GM21786 (cell line): ENCODE results near the gene CYBC1.
A peak's percentile ranks its signal among the peaks of the same experiment; 100 is the strongest.
"Not testable (repeated sequence)": the region's sequence is repeated elsewhere in the genome, so short reads cannot be mapped to it uniquely, and the experiment has no call there.

ENCODE experiments used
- ATAC-seq: cut with Tn5 transposase; IDR thresholded peaks from one replicate; pipeline ENCODE4 v1.9.1; 2021; ENCODE audit not compliant: unreplicated experiment

CYBC1 gene

DNA sequence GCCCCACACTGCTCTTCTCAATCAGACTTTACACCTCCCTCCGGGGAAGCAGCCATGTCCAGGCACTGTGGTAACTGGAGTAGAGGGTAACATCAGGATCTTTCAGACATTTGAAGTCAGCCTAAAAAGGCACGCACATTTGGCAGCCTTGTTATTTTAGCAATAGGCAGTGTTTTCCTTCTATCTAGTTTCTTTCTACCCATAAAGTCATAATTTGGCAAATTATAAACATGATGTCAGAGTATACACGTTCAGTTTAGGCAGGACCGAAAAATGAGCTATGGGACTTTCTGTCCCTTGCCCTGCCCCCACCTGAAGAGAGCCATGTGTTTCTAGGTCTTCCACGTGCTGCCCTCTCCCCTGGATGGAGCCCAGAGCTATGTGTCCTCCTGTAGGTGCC is 29.1 kb upstream of the CYBC1 start:
- ATAC-seq = no peak

DNA sequence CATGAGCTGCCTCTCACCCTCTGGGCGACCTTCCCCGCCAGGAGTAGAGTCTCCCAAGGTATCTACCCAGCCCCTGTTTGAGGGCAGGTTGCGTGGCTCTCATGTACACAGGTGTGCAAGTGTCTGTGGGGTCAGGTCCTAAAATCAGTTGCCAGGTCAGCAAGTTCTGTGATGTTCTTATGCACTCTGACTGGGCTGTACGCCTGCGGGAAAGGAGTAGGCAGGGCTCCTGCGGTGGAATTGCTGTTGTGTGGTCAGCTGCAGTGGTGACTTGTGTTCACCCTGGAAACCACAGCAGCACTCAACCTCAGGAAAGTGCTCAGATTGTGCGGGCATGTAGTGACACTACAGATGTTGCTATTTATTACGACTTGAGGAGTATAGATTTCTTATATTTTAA is 27.4 kb upstream of the CYBC1 start:
- ATAC-seq = no peak

DNA sequence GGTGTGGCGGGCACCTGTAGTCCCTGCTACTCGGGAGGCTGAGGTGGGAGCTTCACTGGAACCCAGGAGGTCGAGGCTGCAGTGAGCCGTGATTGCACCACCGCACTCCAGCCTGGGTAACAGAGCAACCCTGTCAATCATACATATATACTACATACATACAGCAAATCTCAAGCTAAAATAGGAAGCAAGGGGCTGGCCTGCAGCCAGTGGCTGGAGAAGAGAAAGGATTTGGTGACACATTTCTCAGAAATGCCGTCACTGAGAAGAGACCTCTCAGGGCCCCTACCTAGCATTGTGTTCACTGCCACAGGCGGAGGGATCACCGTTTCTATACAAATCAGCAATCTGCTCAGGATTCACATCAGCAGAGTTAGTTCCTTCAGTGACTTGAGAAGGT is 24.9 kb upstream of the CYBC1 start:
- ATAC-seq = no peak

DNA sequence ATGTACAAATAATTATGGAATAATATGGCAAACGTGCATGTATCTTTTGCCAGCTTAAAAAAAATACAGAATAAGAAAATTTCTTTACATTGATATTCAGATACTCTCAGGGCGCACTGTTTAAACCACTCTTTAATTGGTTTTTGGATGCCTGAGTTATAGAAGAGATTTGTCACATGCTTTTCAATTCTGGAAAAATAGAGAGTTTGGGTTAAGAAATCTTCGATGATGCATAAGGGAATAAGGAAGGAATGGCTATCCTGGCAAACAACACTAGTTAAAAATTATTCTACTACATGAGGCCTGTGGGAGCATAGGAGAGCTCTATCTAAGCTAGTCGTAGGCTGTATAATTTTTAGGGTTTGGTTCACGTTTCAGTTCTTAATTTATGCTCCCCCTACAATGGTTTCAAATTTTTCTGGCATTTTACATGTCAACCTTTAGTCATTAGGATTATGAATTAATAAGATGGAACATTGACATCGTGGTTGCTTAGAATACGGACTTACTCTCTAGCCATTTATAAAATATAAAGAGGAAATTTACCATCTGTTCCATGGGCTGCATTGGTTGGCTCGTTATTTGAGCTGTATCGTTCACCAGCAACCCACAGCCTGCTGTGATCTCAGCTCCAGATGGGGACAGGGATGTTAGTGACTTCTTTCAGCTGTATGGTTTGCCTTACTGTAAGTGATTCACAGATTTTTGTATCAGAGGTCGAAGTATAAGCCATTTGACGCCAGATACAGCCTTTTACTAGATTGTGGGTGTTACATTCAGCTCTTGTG is 23.9 kb upstream of the CYBC1 start:
- ATAC-seq = no peak

DNA sequence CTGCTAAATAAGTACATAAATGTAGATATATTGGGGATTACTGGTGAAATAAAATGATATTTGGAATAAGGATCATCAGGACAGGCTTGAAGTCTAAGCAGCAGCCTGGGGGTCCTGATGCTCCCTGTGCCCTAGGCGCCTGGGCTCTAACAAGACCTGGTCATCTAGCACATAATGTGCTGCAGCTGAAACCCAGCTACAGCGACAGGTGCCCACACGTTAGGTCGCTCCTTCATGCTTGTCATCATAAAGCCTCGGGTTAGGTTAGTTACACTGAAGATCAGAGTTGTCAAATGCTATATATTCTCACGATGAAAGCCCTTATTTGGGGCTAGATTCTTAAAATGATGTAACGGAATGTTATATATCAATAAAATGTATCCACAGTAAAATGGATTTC is 19.5 kb upstream of the CYBC1 start:
- no peak for ATAC-seq

DNA sequence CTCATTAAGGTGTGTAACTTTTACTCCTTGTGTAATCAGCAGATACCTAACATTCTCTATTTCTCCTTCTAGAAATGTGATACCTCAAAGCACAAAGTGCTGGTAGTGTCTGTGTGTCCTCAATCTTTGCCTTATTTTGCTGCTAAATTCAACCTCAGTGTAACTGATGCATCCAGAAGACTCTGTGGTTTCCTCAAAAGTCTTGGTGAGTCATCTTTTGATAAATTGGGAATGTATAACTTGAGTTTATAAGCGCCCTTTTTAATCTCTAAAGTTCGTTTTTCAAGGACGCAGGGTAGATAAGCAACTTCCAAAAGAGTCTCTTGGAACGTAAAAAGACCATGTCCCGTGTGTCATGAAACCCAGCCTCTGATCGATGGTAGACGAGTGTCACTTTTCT is 18.1 kb upstream of the CYBC1 start:
- ATAC-seq = no peak

DNA sequence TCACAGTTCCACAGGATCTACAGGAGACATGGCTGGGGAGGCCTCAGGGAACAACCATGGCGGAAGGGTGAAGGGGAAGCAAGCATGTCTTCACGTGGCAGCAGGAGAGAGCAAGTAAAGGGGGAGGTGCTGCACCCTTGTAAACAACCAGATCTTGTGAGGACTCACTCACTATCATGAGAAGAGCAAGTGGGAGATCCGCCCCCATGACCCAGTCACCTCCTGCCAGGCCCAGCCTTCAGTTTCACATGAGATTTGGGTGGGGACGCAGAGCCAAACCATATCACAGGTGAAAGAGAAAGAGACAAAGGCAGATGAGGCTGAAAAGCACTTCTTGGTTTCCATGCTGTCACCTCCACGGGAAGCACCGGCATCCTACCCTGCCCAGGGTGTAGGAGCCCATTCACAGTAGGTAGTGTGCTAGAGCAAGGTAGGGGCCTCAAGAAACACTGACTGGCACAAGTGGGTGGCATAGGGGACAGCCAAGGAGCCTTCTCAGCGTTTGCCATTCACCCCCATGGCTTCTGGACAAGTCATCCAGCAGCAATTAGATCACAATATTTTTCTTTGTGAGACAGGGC is 14.6 kb upstream of the CYBC1 start:
- no peak for ATAC-seq

DNA sequence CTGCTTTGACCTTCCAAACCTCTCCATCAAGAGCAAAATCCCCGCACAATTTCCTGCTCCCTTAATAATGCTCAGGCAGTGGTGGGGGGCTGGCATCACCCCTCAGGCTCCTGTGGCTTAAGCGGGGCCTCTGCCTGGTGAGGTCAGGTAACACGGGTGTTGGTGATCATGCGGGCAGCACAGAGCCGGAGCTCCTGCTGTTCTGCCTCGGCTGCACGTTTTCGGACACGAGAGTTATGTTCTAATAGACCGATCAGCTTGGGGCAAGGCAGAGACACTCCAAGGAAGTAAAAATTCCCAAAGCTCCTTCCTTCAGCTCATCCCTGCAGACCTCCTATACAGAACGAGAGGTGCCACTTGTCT is 14.0 kb upstream of the CYBC1 start:
- ATAC-seq = no peak

DNA sequence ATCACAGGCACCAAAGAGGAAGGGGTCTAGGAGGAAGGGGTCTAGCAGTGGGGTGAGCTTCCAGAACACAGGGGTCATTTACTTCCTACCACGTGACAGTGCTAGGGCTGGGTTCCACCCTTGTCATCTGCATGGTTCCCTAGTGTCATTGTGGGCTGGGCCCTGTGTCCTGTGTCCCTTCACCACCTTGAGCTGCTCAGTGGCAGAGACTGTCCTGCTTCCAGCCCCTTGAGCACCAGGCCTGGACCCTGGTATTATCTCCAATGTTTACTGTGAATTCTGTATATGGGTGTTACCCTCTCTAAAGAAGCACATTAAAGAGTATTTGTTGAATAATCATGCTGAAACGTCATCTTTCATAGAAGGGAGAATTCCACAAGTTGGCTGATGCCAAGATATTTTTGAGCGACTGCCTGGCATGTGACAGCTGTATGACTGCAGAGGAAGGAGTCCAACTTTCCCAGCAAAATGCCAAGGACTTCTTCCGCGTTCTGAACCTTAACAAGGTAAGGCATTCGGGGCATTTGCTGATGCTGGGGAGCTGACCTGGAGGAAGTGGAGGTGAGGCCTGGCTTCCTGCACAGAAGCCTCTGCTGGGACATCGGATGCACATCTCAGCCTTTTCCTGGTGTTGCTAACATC is 13.5 kb upstream of the CYBC1 start:
- no peak for ATAC-seq

DNA sequence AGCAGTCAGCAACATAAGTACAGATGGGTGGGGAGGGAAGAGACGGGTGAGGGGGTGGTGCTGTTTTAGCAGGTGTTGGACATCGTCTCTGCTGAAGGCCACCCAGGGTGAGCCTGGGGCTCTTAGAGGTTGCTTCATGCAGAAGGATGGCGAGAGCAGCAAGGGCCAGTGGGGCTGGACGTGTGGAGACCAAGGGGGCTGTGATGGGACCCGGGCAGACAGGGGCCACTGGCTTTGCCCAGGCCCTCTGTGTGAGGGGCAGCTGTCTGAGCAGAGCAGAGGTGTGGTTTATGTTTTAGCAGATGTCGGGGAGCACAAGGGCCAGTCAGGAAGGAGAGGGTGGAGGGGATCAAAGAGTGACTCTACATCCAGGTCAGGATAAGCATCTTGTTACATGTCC is 12.8 kb upstream of the CYBC1 start:
- no peak for ATAC-seq

DNA sequence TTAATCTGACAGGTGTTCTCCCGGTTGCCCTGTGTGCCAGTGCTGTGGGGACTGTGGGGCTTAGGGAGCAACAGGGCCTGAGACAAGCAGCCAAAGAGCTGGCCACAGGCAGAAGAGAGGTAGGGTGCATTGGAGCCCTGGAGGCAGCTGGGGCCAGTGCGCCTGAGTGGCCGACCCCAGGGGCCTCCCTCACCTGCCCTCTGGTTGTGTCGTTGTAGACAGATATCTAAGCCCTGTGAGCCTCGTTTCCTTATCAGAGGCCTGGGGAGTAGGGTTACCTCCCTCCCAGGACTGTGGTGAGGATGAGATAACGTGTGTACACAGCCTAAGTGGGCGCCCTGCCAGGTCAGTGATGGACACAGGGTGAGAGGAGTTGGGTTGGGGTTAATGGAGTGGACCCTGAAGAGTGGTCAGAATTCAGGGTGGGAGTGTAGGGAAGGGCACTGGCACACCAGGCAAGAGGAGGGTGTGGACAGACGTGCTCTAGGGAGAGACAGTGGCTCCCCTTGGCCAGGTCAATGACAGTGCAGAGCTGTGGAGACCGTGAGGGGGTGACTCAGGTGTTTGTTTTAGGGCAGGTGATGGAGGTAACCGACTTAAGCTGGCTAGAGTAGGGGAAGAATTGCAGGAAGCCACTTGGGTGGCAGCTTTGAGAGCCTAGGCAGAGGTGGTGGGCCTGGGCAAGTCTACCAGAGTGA is 11.4 kb upstream of the CYBC1 start:
- ATAC-seq = no peak

DNA sequence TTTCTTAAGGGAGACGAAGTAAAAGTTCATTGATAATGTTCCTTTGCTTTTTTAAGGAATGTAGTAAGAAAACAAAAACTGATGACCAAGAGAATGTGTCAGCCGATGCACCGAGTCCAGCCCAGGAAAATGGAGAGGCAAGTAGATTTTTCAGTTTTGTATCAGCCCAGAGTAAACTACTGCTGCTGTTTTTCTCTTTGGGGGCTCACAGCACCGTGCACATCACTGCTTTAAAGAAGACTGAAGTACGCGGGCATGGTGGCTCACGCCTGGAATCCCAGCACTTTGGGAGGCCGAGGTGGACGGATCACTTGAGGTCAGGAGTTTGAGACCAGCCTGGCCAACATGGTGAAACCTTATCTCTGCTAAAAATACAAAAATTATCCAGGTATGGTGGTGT is 9.4 kb upstream of the CYBC1 start:
- not testable (repeated sequence) for ATAC-seq

DNA sequence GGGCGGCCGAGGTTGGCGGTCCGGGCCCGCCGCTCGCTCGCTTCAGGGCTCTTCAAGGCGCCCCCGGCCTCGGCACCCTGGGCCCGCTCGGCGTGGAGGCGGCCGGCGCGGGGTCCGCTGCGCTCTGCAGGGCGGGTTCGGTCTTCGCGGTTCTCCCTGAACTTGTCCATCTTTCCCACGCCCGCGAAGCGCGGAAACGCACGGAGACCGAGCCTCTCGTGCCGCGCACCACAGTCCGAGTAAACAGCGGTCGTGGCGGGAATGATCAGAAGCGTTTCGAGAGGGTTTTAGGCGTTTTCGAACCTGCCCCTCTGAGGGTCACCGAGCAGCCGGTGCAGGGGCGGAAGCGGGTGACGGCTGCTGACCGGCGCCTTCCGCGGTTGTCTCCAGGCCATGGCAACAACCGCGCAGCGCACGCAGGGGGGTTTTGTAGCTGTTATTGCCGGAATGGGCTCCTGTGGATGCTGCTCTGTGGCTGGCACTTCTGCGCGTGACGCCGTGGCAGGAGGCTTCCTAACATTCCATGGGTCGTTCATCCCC is 8.4 kb upstream of the CYBC1 start:
- no peak for ATAC-seq

DNA sequence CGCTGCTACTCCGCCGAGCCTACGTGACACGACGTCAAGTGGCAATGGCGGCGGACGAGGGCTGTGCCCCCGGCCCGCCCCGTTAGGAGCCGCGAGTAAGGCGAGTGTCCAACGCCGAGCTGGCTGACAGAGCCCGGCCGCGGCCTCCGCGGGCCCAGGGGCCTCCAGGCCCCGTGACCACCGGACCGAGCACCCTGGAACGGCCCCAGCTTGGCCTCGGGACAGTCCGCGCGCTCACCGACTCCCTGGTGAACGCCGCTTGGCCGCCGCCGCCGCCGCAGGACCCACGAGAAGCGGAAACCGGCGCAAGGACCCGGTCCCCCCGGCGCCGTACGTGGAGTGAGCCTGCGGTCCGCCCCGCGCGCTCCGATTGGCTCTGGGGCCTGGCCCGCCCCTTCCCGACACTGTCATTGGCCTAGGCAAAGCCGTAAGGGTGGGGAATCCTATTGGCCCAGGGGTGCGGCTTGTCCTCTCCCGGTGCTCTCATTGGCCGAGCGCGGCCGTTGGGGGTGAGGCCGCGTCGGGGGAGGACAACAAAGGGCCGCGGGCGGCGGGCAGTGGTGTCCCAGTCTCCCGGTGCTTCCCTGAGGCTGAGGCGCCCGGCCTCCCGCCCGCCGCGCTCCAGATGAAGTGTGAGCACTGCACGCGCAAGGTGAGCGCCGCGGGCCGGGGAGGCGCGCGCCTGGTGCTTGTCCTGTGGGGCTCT is 7.8 kb upstream of the CYBC1 start, which contains the start of gene NARF:
Gene NARF, plus strand, starts transcription at position 563 of the 706 bp plus-strand sequence. Its CDS starts 63 bp downstream, at position 626.
- peak; percentile 92 for ATAC-seq

DNA sequence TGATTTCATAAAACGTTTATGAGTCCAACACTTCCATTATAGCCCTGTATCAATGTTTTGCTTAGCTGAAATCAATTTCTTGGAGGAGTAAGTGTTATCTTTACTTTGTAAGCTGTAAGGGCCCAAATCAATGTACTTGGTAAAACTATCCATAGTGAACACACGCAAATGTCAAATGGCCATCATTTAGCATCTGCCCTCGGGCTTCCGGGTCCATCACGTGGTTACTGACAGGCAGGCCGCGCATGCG is 7.3 kb upstream of the CYBC1 start:
- ATAC-seq = no peak

DNA sequence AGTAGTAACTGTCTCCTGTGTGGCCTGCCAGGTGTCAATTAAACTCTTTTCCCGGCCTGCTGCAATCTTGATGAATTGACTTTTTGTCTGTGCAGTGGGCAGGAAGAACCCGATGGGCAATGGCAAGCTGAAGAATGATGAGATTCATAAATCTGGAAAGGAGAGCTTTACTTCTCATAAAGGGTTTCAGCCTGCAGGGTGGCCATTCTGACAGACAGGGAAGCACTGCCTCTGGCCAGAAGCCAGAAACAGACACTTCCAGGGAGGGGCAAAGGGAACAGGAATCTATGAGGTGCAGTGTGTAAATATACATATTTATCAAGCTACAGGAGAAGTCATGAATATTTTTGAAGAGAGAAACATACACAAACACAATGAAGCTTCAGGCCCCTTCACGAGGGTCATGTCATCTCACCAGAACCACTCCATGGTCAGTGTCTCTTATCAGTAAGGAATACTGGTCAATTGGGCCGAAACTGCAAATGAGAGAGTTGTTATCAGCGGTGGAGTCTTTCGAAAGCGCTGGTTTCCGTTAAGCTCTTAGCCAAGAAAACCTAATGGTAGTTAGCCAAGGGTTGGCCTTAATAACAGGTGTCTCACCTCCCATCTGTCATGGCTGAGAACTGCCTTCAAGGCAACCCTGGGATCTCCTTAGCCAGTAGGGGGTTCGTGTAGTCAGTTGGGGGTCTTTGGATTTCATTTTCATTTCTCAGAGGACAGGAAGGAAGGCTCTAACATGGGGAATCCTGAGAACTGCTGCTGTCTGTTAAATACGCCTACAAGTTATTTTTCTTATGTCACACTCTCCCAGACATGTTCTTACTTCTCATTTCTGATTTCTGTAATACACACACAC is 6.7 kb upstream of the CYBC1 start:
- no peak for ATAC-seq

DNA sequence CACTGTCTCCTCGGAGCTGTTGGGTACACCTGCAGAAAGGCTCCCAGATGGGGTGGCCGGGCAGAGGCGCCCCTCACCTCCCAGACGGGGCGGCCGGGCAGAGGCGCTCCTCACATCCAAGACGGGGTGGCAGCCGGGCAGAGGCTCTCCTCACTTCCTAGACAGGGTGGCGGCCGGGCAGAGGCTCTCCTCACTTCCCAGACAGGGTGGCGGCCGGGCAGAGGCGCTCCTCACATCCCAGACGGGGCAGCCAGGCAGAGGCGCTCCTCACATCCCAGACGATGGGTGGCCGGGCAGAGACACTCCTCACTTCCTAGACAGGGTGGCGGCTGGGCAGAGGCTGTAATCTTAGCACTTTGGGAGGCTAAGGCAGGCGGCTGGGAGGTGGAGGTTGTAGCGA is 3.2 kb upstream of the CYBC1 start:
- ATAC-seq = not testable (repeated sequence)

DNA sequence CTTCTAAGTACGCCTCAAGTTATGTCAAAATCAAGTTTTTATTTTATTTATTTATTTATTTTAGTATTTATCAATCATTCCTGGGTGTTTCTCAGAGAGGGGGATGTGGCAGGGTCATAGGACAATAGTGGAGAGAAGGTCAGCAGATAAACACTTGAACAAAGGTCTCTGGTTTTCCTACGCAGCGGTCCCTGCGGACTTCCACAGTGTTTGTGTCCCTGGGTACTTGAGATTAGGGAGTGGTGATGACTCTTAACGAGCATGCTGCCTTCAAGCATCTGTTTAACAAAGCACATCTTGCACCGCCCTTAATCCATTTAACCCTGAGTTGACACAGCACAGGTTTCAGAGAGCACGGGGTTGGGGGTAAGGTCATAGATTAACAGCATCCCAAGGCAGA is 2.6 kb upstream of the CYBC1 start:
- ATAC-seq = not testable (repeated sequence)

DNA sequence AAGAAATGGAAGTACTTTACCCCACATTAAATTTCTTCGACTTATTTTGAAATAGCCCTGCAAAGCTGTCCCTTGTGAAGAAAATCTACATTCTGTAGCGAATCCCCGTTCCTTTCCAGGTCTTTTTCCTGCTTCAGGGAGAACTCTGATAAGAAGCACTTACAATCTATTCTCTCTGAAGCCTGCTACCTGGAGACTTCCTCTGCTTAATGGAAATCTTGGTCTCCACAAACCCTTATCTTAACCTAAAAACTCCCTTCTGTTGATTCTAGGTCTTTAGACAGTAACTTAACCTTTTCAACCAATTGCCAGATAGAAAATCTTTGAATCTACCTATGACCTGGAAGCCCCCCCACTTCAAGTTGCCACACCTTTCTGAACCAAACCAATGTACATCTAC is 1.6 kb upstream of the CYBC1 start:
- no peak for ATAC-seq

DNA sequence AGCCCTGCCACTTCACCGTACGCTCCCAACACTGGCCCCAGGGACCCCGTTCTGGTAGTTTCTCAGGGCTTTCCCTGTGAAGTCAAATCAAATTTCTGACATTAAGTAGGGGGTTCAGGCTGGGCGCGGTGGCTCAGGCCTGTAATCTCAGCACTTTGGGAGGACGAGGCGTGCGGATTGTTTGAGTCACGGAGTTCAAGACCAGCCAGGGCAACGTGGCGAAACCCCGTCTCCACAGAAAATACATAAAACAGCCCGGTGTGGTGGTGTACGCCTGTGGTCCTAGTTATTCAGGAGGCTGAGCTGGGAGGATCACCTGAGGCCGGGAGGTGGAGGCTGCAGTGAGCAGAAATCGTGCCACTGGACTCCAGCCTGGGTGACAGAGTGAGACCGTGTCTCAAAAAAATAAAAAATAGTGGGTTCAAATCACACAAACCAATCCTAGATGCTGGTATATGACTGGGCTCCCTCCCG is 632 bp downstream of the CYBC1 start:
- ATAC-seq = no peak
